Endothelial cell of coronary artery (primary cell): ENCODE measurements around the gene IRF9. TPM values are rescaled to one million over a fixed set of nuclear protein-coding genes. Genes with fewer than 3 reads are reported as not detected.

Experiments
- total RNA-seq: library from RNA; depleted of rRNA; stranded (reverse); fragments of >200 nt; gene quantifications from 2 replicates; pipeline ENCODE4 v1.2.3, GENCODE V29; 2014

Gene IRF9
- total RNA-seq, 1 donor from 2014 or later, result 39.4 TPM

Other genes starting within 250 kb of the IRF9 start
- 53.7 and 58.5 TPM in 2 replicates for gene DHRS4, start 207.5 kb upstream of the IRF9 start, total RNA-seq
- gene DHRS4L2, start 172.3 kb upstream of the IRF9 start, total RNA-seq, result 11.9 and 13.7 TPM in 2 replicates
- gene CARMIL3, start 109.3 kb upstream of the IRF9 start, total RNA-seq, result 0.09 TPM in 1 of 2 replicates, not detected in the other
- gene CPNE6, start 89.7 kb upstream of the IRF9 start, total RNA-seq, result not detected in 2 replicates
- gene PCK2, start 67.0 kb upstream of the IRF9 start, total RNA-seq, result 5.1 and 17.4 TPM in 2 replicates
- gene DCAF11, start 46.5 kb upstream of the IRF9 start, total RNA-seq, result 42.3 and 47.3 TPM in 2 replicates
- gene NRL, start 46.3 kb upstream of the IRF9 start, total RNA-seq, result 0.19 and 0.45 TPM in 2 replicates
- gene FITM1, start 30.6 kb upstream of the IRF9 start, total RNA-seq, result 0.19 and 0.27 TPM in 2 replicates
- gene PSME1, start 25.1 kb upstream of the IRF9 start, total RNA-seq, result 78.5 and 103 TPM in 2 replicates
- 23.2 and 23.7 TPM in 2 replicates for gene EMC9, start 19.7 kb upstream of the IRF9 start, total RNA-seq
- gene PSME2, start 14.7 kb upstream of the IRF9 start, total RNA-seq, result 101 and 105 TPM in 2 replicates
- 28.9 and 29.3 TPM in 2 replicates for gene RNF31, start 13.8 kb upstream of the IRF9 start, total RNA-seq
- gene REC8, start 10.8 kb downstream of the IRF9 start, total RNA-seq, result 1.3 and 4.2 TPM in 2 replicates
- 41.1 and 49.6 TPM in 2 replicates for gene IPO4, start 27.6 kb downstream of the IRF9 start, total RNA-seq
- gene TM9SF1, start 34.2 kb downstream of the IRF9 start, total RNA-seq, result 38.6 and 53.6 TPM in 2 replicates
- 0.09 TPM in 1 of 2 replicates, not detected in the other for gene TSSK4, start 44.4 kb downstream of the IRF9 start, total RNA-seq
- gene CHMP4A, start 52.2 kb downstream of the IRF9 start, total RNA-seq, result 16.7 and 27.9 TPM in 2 replicates
- 8.6 and 8.8 TPM in 2 replicates for gene MDP1, start 54.8 kb downstream of the IRF9 start, total RNA-seq
- gene NEDD8, start 71.1 kb downstream of the IRF9 start, total RNA-seq, result 235 and 253 TPM in 2 replicates
- gene GMPR2, start 71.7 kb downstream of the IRF9 start, total RNA-seq, result 76.5 and 85.2 TPM in 2 replicates
- gene TINF2, start 81.4 kb downstream of the IRF9 start, total RNA-seq, result 38.1 and 43.4 TPM in 2 replicates
- 0.36 and 0.75 TPM in 2 replicates for gene TGM1, start 101.9 kb downstream of the IRF9 start, total RNA-seq
- gene RABGGTA, start 110.3 kb downstream of the IRF9 start, total RNA-seq, result 20.5 and 21.1 TPM in 2 replicates
- gene DHRS1, start 138.5 kb downstream of the IRF9 start, total RNA-seq, result 6.6 and 7.3 TPM in 2 replicates
- gene NOP9, start 138.6 kb downstream of the IRF9 start, total RNA-seq, result 24.8 and 25.4 TPM in 2 replicates
- gene CIDEB, start 146.7 kb downstream of the IRF9 start, total RNA-seq, result 1.4 and 2.8 TPM in 2 replicates
- gene LTB4R2, start 148.9 kb downstream of the IRF9 start, total RNA-seq, result 2.9 and 5.6 TPM in 2 replicates
- gene LTB4R, start 150.2 kb downstream of the IRF9 start, total RNA-seq, result 1.7 and 3.3 TPM in 2 replicates
- 37.2 and 43.1 TPM in 2 replicates for gene ADCY4, start 173.8 kb downstream of the IRF9 start, total RNA-seq
- gene RIPK3, start 178.7 kb downstream of the IRF9 start, total RNA-seq, result 2.9 and 3.5 TPM in 2 replicates
- gene NFATC4, start 206.9 kb downstream of the IRF9 start, total RNA-seq, result 14.8 and 25.8 TPM in 2 replicates
- gene NYNRIN, start 237.7 kb downstream of the IRF9 start, total RNA-seq, result 8.0 and 14.1 TPM in 2 replicates